B cell (primary cell): ENCODE data around the gene SLC9A6. TPM values are rescaled to one million over a fixed set of nuclear protein-coding genes. Genes with fewer than 3 reads are reported as not detected.

ENCODE experiments used
- ATAC-seq: fragments of 200-7000 bp; cut with Tn5 transposase; one replicate; pipeline ENCODE4 v1.10.0; 2021; ENCODE audit warnings: low read depth, mild to moderate bottlenecking, moderate number of reproducible peaks, moderate library complexity
- CTCF ChIA-PET: fragments of 350-600 bp; sonication (Branson Sonifier 250); formaldehyde crosslinking; loops from one replicate; lab custom pipeline; 2021; ENCODE audit warnings: antibody characterized with exemption, inconsistent platforms; lab: Charles Lee
- POLR2A ChIA-PET: fragments of 350-600 bp; sonication (Branson Sonifier 250); formaldehyde crosslinking; loops from one replicate; lab custom pipeline; 2021; ENCODE audit warnings: antibody characterized with exemption; lab: Charles Lee
- DNase-seq: peaks from one replicate; pipeline ENCODE4 v3.0.0; 2013
- H2AFZ ChIP-seq: 2 replicates; pipeline ENCODE4 v1.6.1; 2012; ENCODE audit warnings: mild to moderate bottlenecking, low read depth, low read length; ENCODE audit not compliant: insufficient read depth, poor library complexity, severe bottlenecking
- H3K27ac ChIP-seq, 2 donors: 1 replicate in 1 of 2; 2 replicates in 1 of 2; pipeline ENCODE4 v1.5.1; 2012 to 2013; ENCODE audit warnings: low read length in 2 of 2, mild to moderate bottlenecking in 2 of 2, moderate library complexity in 1 of 2
- H3K27me3 ChIP-seq, 4 experiments: fragments of 200-600 bp in 1 of 4; sonication (generic) in 1 of 4; replicated peaks in 1 of 4; 1 replicate in 2 of 4; 2 replicates in 2 of 4; pipeline versions ENCODE4 v1.6.1 to v1.7.0; 2013 to 2016; ENCODE audit warnings: low read length in 3 of 4, mild to moderate bottlenecking in 2 of 4, mixed read lengths in 1 of 4, moderate library complexity in 1 of 4; ENCODE audit not compliant: insufficient read depth in 4 of 4, control insufficient read depth in 3 of 4; ENCODE audit errors: control extremely low read depth in 1 of 4
- H3K36me3 ChIP-seq, 2 experiments: replicated peaks in 1 of 2; 1 replicate in 1 of 2; 2 replicates in 1 of 2; pipeline versions ENCODE4 v1.6.1 to v1.7.1; 2013; ENCODE audit warnings: low read length in 1 of 2; ENCODE audit not compliant: insufficient read depth in 2 of 2, control insufficient read depth in 1 of 2; ENCODE audit errors: control extremely low read depth in 1 of 2, extremely low read depth in 1 of 2
- H3K4me1 ChIP-seq, 2 donors: fragments of 200-600 bp in 1 of 2; sonication (generic) in 1 of 2; 1 replicate in 1 of 2; 2 replicates in 1 of 2; pipeline versions ENCODE4 v1.5.1 to v1.6.1; 2013 to 2017; ENCODE audit warnings: low read length in 2 of 2; ENCODE audit not compliant: control insufficient read depth in 2 of 2, insufficient read depth in 2 of 2
- H3K4me2 ChIP-seq: replicated peaks from 2 replicates; pipeline ENCODE3; 2012; ENCODE audit warnings: mild to moderate bottlenecking, low read depth, low read length; ENCODE audit not compliant: poor library complexity, severe bottlenecking
- H3K4me3 ChIP-seq, 5 experiments: fragments of 200-600 bp in 1 of 5; sonication (generic) in 1 of 5; 1 replicate in 3 of 5; 2 replicates in 2 of 5; pipeline versions ENCODE4 v1.5.1 to v1.7.0; 2011 to 2016; ENCODE audit warnings: low read length in 4 of 5, mild to moderate bottlenecking in 4 of 5, low read depth in 2 of 5, control low read depth in 1 of 5, moderate library complexity in 1 of 5; ENCODE audit not compliant: insufficient read depth in 1 of 5; ENCODE audit errors: control extremely low read depth in 1 of 5, extremely low read depth in 1 of 5
- H3K79me2 ChIP-seq: fragments of 200-600 bp; sonication (generic); one replicate; pipeline ENCODE4 v1.6.0; 2016; ENCODE audit warnings: low read length; ENCODE audit not compliant: control insufficient read depth, insufficient read depth
- H3K9ac ChIP-seq: fragments of 200-600 bp; sonication (generic); 2 replicates; pipeline ENCODE4 v1.6.1; 2017; ENCODE audit warnings: mild to moderate bottlenecking, low read length, moderate library complexity
- H3K9me3 ChIP-seq, 3 donors: one replicate each; pipeline versions ENCODE4 v1.6.1 to v1.7.1; 2013; ENCODE audit warnings: low read length in 2 of 3; ENCODE audit not compliant: control insufficient read depth in 2 of 3, insufficient read depth in 1 of 3; ENCODE audit errors: control extremely low read depth in 1 of 3
- H4K20me1 ChIP-seq: 2 replicates; pipeline ENCODE4 v1.6.0; 2012; ENCODE audit warnings: mild to moderate bottlenecking, low read length; ENCODE audit not compliant: insufficient read depth, control insufficient read depth, poor library complexity, severe bottlenecking
- H3K27ac Mint-ChIP-seq: one replicate; pipeline ENCODE4 v1.8.0; 2021; ENCODE audit warnings: mixed read lengths
- H3K27me3 Mint-ChIP-seq: one replicate; pipeline ENCODE4 v1.8.0; 2021; ENCODE audit warnings: mixed read lengths
- H3K4me1 Mint-ChIP-seq: one replicate; pipeline ENCODE4 v1.8.0; 2021; ENCODE audit warnings: mixed read lengths
- H3K4me3 Mint-ChIP-seq: one replicate; pipeline ENCODE4 v1.8.0; 2021; ENCODE audit warnings: mixed read lengths
- H3K9me3 Mint-ChIP-seq: one replicate; pipeline ENCODE4 v1.8.0; 2022; ENCODE audit warnings: mixed read lengths; ENCODE audit not compliant: insufficient read depth
- CTCF ChIP-seq: fragments of 200-600 bp; IDR thresholded peaks from one replicate; pipeline ENCODE4 v1.8.0; 2022; ENCODE audit warnings: antibody characterized with exemption, mild to moderate bottlenecking
- EZH2 ChIP-seq: IDR thresholded peaks from 2 replicates; pipeline ENCODE4 v1.6.1; 2012; ENCODE audit warnings: borderline replicate concordance, low read depth, mild to moderate bottlenecking, moderate library complexity, low read length; ENCODE audit not compliant: insufficient read depth, poor library complexity, severe bottlenecking
- WGBS: methylation state at CpG from one replicate; pipeline ENCODE4 v1.1.5; 2013; ENCODE audit warnings: missing lambda C conversion rate; ENCODE audit not compliant: insufficient coverage; 5-methylcytosine and 5-hydroxymethylcytosine counted together
- intact Hi-C: fragments of 100-400 bp; cut with micrococcal nuclease; formaldehyde crosslinking; loops from one replicate; pipeline ENCODE4 v1.10.0; 2022
- polyA plus RNA-seq: library from polyadenylated mRNA; depleted of rRNA; stranded (reverse); fragments of >200 nt; gene quantifications from 2 replicates; pipeline ENCODE4 v1.2.3, GENCODE V29; 2012
- total RNA-seq, 2 donors: library from RNA; stranded (reverse); fragments of 120-200 nt in 1 of 2; gene quantifications; 1 replicate in 1 of 2; 2 replicates in 1 of 2; pipeline versions ENCODE4 v1.2.3 to v1.2.4, GENCODE V29; 2013 to 2022

The SLC9A6 gene
- total and polyA plus RNA-seq, 2 donors (not counting 1 experiment from before 2014, with no cell fraction given) = 3.1 to 14.5 TPM

- no peak overlapping the region for H3K4me3 Mint-ChIP-seq
- no peak for ATAC-seq
- TF ChIP-seq EZH2 = no peak
- no peak for TF ChIP-seq CTCF
- Histone ChIP-seq H3K4me1 (no peaks in the 10 kb centered on the region), H3K4me2 (no peak overlapping the region), H3K27me3 (no peaks in the 10 kb centered on the region), H4K20me1 (no peaks in the 10 kb centered on the region), H2AFZ (no peak overlapping the region), H3K36me3 (peaks cover 0 to 9% of the 10 kb centered on the region in 2 experiments), H3K9me3 (no peaks in the 10 kb centered on the region), H3K79me2 (no peaks in the 10 kb centered on the region), H3K4me3 (no peak overlapping the region), H3K9ac (no peak overlapping the region), H3K27ac (no peak overlapping the region)
- no peak for DNase-seq
- H3K4me1 Mint-ChIP-seq = no peaks in the 10 kb centered on the region
- no peaks in the 10 kb centered on the region for H3K9me3 Mint-ChIP-seq
- H3K27me3 Mint-ChIP-seq = no peaks in the 10 kb centered on the region
- intact Hi-C loops = no loop called here
- H3K27ac Mint-ChIP-seq = no peak overlapping the region
- ChIA-PET POLR2A (interaction anchor here (0.5 kb wide), 1 partner anchor 113 kb away, joined by 3 read pairs; no protein-coding TSS in a partner anchor), CTCF (interaction anchor here (4.3 to 9.9 kb wide), 3 partner anchors 132 to 238 kb away, joined by 34 to 153 read pairs (median 57); no protein-coding TSS in a partner anchor)
- WGBS = 90% methylated on average over 7 of the region's 9 CpGs
Observed at GRCh38 chrX:136030303-136031191, 45.3 kb downstream of the SLC9A6 start.

DNA sequence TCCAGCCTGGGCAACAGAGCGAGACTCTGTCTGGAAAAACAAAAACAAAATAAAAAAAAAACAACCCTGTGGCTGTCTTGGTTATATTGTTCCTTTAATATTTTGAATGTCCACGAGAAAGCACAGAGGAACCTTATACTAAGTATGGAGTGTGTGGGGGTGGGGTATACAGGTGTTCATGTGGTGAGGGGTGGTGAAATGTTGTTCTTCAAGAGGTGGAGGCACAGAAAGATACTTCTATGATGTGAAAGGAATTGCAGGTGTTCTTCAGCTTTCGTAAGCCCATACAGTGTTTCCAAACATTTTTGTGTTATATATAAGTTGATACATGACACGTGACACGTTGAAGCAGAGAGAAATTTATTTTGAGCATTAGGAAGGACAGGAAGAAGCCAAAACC, 46.4 kb downstream of the SLC9A6 start:
- H3K27ac Mint-ChIP-seq = no peak overlapping the region
- H3K27me3 Mint-ChIP-seq = no peaks in the 10 kb centered on the region
- H3K4me3 Mint-ChIP-seq = no peak overlapping the region
- Histone ChIP-seq H3K9ac (no peak overlapping the region), H4K20me1 (no peaks in the 10 kb centered on the region), H3K27me3 (no peaks in the 10 kb centered on the region), H3K27ac (no peak overlapping the region), H2AFZ (no peak overlapping the region), H3K4me2 (no peak overlapping the region), H3K9me3 (no peaks in the 10 kb centered on the region), H3K4me3 (no peak overlapping the region), H3K4me1 (no peaks in the 10 kb centered on the region), H3K36me3 (peaks cover 0 to 9% of the 10 kb centered on the region in 2 experiments), H3K79me2 (no peaks in the 10 kb centered on the region)
- no peak for DNase-seq
- ChIA-PET CTCF (interaction anchor here (4.6 to 9.9 kb wide), 2 partner anchors 131 to 237 kb away, joined by 57 to 153 read pairs; no protein-coding TSS in a partner anchor), POLR2A (no interaction called here)
- intact Hi-C loops = no loop called here
- H3K4me1 Mint-ChIP-seq = no peaks in the 10 kb centered on the region
- WGBS = no CpG with 5 or more reads among the region's 5 CpGs
- ATAC-seq = no peak
- H3K9me3 Mint-ChIP-seq = no peaks in the 10 kb centered on the region
- TF ChIP-seq EZH2 (no peak), CTCF (no peak)
